ENCODE measurements around the gene ARHGEF12.

Gene ARHGEF12

GRCh38 chr11:120295099-120295498 lies 41.1 kb upstream of the ARHGEF12 start:
- Histone ChIP-seq H4K20me1 (ENCODE audit: low read depth, low read length) (no peaks in the 10 kb centered on the region), H2AFZ (ENCODE audit: low read depth, low read length, severe bottlenecking) (no peak overlapping the region), H3K4me2 (ENCODE audit: low read depth, low read length, poor library complexity, severe bottlenecking) (no peak overlapping the region), H3K9ac (ENCODE audit: low read length) (no peak overlapping the region), H3K27ac (ENCODE audit: low read depth, low read length) (no peak overlapping the region), H3K79me2 (ENCODE audit: insufficient read depth, low read length) (no peaks in the 10 kb centered on the region), H3K36me3 (ENCODE audit: low read length) (no peaks in the 10 kb centered on the region), H3K4me3 (ENCODE audit: insufficient read depth, low read length, poor library complexity, severe bottlenecking) (no peak overlapping the region), H3F3A (ENCODE audit: insufficient read depth) (no peaks in the 10 kb centered on the region), H3K27me3 (ENCODE audit: low read length) (no peaks in the 10 kb centered on the region), H3K9me2 (replicated peaks; ENCODE audit: insufficient read depth, low read length) (no peaks in the 10 kb centered on the region), H3K9me3 (ENCODE audit: insufficient read depth, low read length) (no peaks in the 10 kb centered on the region)
- no peak for TF ChIP-seq EZH2phosphoT487 (conservative IDR thresholded peaks at IDR 0.05; ENCODE audit: low read length)
- no peak for TF ChIP-seq CTCF (IDR thresholded peaks at IDR 0.05; ENCODE audit: insufficient read depth, low read length, poor library complexity, severe bottlenecking)

- Histone ChIP-seq H4K20me1 (ENCODE audit: low read depth, low read length) (no peaks in the 10 kb centered on the region), H3K9me3 (ENCODE audit: insufficient read depth, low read length) (no peaks in the 10 kb centered on the region), H3K27me3 (ENCODE audit: low read length) (no peaks in the 10 kb centered on the region), H3K4me2 (ENCODE audit: low read depth, low read length, poor library complexity, severe bottlenecking) (no peak overlapping the region), H3K9me2 (replicated peaks; ENCODE audit: insufficient read depth, low read length) (no peaks in the 10 kb centered on the region), H3K4me3 (ENCODE audit: insufficient read depth, low read length, poor library complexity, severe bottlenecking) (no peak overlapping the region), H3K27ac (ENCODE audit: low read depth, low read length) (no peak overlapping the region), H3F3A (ENCODE audit: insufficient read depth) (no peaks in the 10 kb centered on the region), H2AFZ (ENCODE audit: low read depth, low read length, severe bottlenecking) (no peak overlapping the region), H3K9ac (ENCODE audit: low read length) (no peak overlapping the region), H3K79me2 (ENCODE audit: insufficient read depth, low read length) (no peaks in the 10 kb centered on the region), H3K36me3 (ENCODE audit: low read length) (no peaks in the 10 kb centered on the region)
- TF ChIP-seq CTCF (IDR thresholded peaks at IDR 0.05; ENCODE audit: insufficient read depth, low read length, poor library complexity, severe bottlenecking), result no peak
- TF ChIP-seq EZH2phosphoT487 (conservative IDR thresholded peaks at IDR 0.05; ENCODE audit: low read length), result no peak
These were observed 39.7 kb upstream of the ARHGEF12 start for GRCh38 chr11:120296554-120296953.

DNA sequence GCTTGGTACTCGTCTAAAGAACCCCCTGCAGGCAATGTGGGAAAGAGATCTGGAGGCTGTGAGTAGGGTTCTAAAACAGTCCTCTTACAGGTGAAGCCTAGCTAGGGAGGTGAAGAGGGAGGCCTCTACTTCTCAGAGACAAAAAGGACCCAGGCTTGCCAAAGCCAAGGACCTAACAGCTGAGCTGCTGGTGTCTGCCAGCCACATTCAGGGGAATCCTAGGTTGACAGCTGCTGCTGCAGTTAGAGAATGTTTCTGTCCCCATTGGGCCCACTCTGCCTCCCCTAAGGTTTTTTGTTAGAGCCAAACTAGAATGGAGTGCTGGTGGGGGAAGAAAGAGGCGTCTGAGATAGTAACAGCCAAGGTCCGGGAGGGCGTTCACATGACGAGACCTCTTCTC lies 37.8 kb upstream of the ARHGEF12 start:
- H3K36me3 ChIP-seq (ENCODE audit: low read length), result no peaks in the 10 kb centered on the region
- H3K9me2 ChIP-seq (replicated peaks; ENCODE audit: insufficient read depth, low read length), result no peaks in the 10 kb centered on the region
- H3K9me3 ChIP-seq (ENCODE audit: insufficient read depth, low read length), result no peaks in the 10 kb centered on the region
- no peaks in the 10 kb centered on the region for H4K20me1 ChIP-seq (ENCODE audit: low read depth, low read length)
- no peak overlapping the region for H3K9ac ChIP-seq (ENCODE audit: low read length)
- no peaks in the 10 kb centered on the region for H3K79me2 ChIP-seq (ENCODE audit: insufficient read depth, low read length)
- no peaks in the 10 kb centered on the region for H3F3A ChIP-seq (ENCODE audit: insufficient read depth)
- TF ChIP-seq EZH2phosphoT487 (conservative IDR thresholded peaks at IDR 0.05; ENCODE audit: low read length), result no peak
- no peak for TF ChIP-seq CTCF (IDR thresholded peaks at IDR 0.05; ENCODE audit: insufficient read depth, low read length, poor library complexity, severe bottlenecking)
- no peak overlapping the region for H3K27ac ChIP-seq (ENCODE audit: low read depth, low read length)
- H2AFZ ChIP-seq (ENCODE audit: low read depth, low read length, severe bottlenecking), result no peak overlapping the region
- H3K27me3 ChIP-seq (ENCODE audit: low read length), result no peaks in the 10 kb centered on the region
- H3K4me3 ChIP-seq (ENCODE audit: insufficient read depth, low read length, poor library complexity, severe bottlenecking), result no peak overlapping the region
- no peak overlapping the region for H3K4me2 ChIP-seq (ENCODE audit: low read depth, low read length, poor library complexity, severe bottlenecking)
